ENCODE data around the gene SECISBP2.

Gene SECISBP2

GRCh38 chr9:89363921-89364665, 45.8 kb downstream of the SECISBP2 start:
- H3K4me1 ChIP-seq (ENCODE audit: control insufficient read depth in 1 of 2, insufficient read depth in 1 of 2, low read depth in 1 of 2, low read length in 1 of 2) = peaks cover 0 to under 1% of the 10 kb centered on the region in 2 experiments
- H3K36me3 ChIP-seq = peaks cover 91% of the 10 kb centered on the region
- peak overlapping the region; percentile 38 for H3K27ac ChIP-seq
- H3K4me3 ChIP-seq (ENCODE audit: low read depth in 1 of 2, low read length in 1 of 2) = no peak overlapping the region
- H3K9me3 ChIP-seq = no peaks in the 10 kb centered on the region
- no peaks in the 10 kb centered on the region for H3K27me3 ChIP-seq
- TF ChIP-seq CTCF (IDR thresholded peaks at IDR 0.05) = no peak

DNA sequence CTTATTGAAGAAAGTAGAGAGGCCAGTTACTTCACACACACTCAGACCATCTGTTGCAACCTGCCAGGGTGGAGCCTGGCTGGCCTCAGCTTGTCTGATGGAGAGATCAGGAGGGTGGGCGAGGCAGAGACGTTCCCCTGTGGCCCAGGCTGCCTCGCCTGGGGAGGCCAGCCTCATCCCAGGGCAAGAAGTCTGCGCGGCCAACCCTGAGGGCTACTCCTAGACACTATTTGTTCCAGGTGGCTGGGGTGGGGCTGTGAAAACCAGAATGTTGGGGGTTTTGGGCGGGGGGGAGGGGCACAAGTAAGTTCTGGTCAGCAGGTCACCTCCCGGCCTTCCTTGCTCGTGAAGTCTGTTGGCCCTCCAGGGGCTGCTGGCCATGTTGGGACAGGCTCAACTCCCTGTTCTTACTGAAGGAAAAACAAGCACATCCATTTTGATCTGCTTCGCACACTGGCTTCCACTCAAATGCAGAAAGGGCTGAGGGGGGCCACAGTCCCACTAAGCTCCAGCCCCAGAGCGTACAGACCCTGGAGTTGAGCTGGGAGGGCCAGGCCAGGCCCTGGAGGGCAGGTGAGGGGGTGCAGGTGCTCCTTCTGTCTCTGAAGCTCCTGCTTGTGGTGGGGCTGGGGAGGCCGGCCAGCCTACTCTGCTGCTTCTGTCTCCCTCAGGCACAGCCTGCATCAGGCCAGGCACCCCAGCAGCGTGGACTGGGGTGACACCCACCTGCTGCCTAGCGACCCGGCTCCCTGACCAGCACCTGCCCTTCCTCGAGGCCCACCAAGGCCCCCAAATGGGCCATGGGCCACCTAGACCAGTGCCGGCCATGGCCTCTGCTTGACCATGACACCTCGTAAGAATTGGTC, 46.6 kb downstream of the SECISBP2 start:
- H3K27ac ChIP-seq = peak overlapping the region; percentile 38
- H3K4me1 ChIP-seq (ENCODE audit: control insufficient read depth in 1 of 2, insufficient read depth in 1 of 2, low read depth in 1 of 2, low read length in 1 of 2) = no peaks in the 10 kb centered on the region
- H3K4me3 ChIP-seq (ENCODE audit: low read depth in 1 of 2, low read length in 1 of 2) = no peak overlapping the region
- H3K27me3 ChIP-seq = no peaks in the 10 kb centered on the region
- no peaks in the 10 kb centered on the region for H3K9me3 ChIP-seq
- H3K36me3 ChIP-seq = peaks cover 91% of the 10 kb centered on the region
- TF ChIP-seq CTCF (IDR thresholded peaks at IDR 0.05) = no peak

- no peaks in the 10 kb centered on the region for H3K9me3 ChIP-seq
- peak overlapping the region; percentile 38 for H3K27ac ChIP-seq
- peaks cover 91% of the 10 kb centered on the region for H3K36me3 ChIP-seq
- H3K4me1 ChIP-seq (ENCODE audit: control insufficient read depth in 1 of 2, insufficient read depth in 1 of 2, low read depth in 1 of 2, low read length in 1 of 2) = no peaks in the 10 kb centered on the region
- no peak for TF ChIP-seq CTCF (IDR thresholded peaks at IDR 0.05)
- H3K4me3 ChIP-seq (ENCODE audit: low read depth in 1 of 2, low read length in 1 of 2) = no peak overlapping the region
- H3K27me3 ChIP-seq = no peaks in the 10 kb centered on the region
Measured at GRCh38 chr9:89365532-89365912, 47.2 kb downstream of the SECISBP2 start.

GRCh38 chr9:89366711-89367110, 48.4 kb downstream of the SECISBP2 start:
- Histone ChIP-seq H3K27me3 (no peaks in the 10 kb centered on the region), H3K9me3 (no peaks in the 10 kb centered on the region), H3K4me3 (ENCODE audit: low read depth in 1 of 2, low read length in 1 of 2) (no peak overlapping the region), H3K36me3 (peaks cover 82% of the 10 kb centered on the region), H3K27ac (peak overlapping the region; percentile 58), H3K4me1 (ENCODE audit: control insufficient read depth in 1 of 2, insufficient read depth in 1 of 2, low read depth in 1 of 2, low read length in 1 of 2) (no peaks in the 10 kb centered on the region)
- TF ChIP-seq CTCF (IDR thresholded peaks at IDR 0.05) = no peak

GRCh38 chr9:89367281-89367680, 49.0 kb downstream of the SECISBP2 start:
- no peaks in the 10 kb centered on the region for H3K4me1 ChIP-seq (ENCODE audit: control insufficient read depth in 1 of 2, insufficient read depth in 1 of 2, low read depth in 1 of 2, low read length in 1 of 2)
- peaks cover 77% of the 10 kb centered on the region for H3K36me3 ChIP-seq
- H3K9me3 ChIP-seq = no peaks in the 10 kb centered on the region
- no peaks in the 10 kb centered on the region for H3K27me3 ChIP-seq
- no peak overlapping the region for H3K4me3 ChIP-seq (ENCODE audit: low read depth in 1 of 2, low read length in 1 of 2)
- H3K27ac ChIP-seq = peak overlapping the region; percentile 58
- no peak for TF ChIP-seq CTCF (IDR thresholded peaks at IDR 0.05)
